Neural crest cell (in vitro differentiated cells): ENCODE data around the gene IFT122. TPM values are rescaled to one million over a fixed set of nuclear protein-coding genes. Genes with fewer than 3 reads are reported as not detected.
A peak's percentile ranks its signal among the peaks of the same experiment; 100 is the strongest.

Source experiments
- DNase-seq: peaks from one replicate; pipeline ENCODE4 v3.0.0; 2021; ENCODE audit warnings: low read depth, mixed read lengths, low spot score
- H3K27ac Mint-ChIP-seq: one replicate; pipeline ENCODE4 v1.8.0; 2021; ENCODE audit warnings: mild to moderate bottlenecking, mixed read lengths; ENCODE audit not compliant: unreplicated experiment
- H3K27me3 Mint-ChIP-seq: 2 replicates; pipeline ENCODE4 v1.8.0; 2021; ENCODE audit warnings: low read depth, mild to moderate bottlenecking, mixed read lengths
- H3K36me3 Mint-ChIP-seq: 2 replicates; pipeline ENCODE4 v1.8.0; 2021; ENCODE audit warnings: low read depth, mild to moderate bottlenecking, mixed read lengths
- H3K4me1 Mint-ChIP-seq: 2 replicates; pipeline ENCODE4 v1.8.0; 2021; ENCODE audit warnings: mixed read lengths
- H3K4me3 Mint-ChIP-seq: one replicate; pipeline ENCODE4 v1.8.0; 2021; ENCODE audit warnings: mild to moderate bottlenecking, mixed read lengths
- H3K9me3 Mint-ChIP-seq: 2 replicates; pipeline ENCODE4 v1.8.0; 2021; ENCODE audit warnings: mixed read lengths
- CTCF ChIP-seq: fragments of 200-600 bp; sonication (generic); conservative IDR thresholded peaks from 2 replicates; pipeline ENCODE4 v1.5.0; 2021; ENCODE audit warnings: antibody characterized with exemption, mild to moderate bottlenecking
- total RNA-seq: library from RNA; stranded (reverse); gene quantifications from 2 replicates; pipeline ENCODE4 v1.2.1, GENCODE V29; 2021

IFT122 gene
- total RNA-seq, 1 donor from 2014 or later, result 44.9 TPM

- DNase-seq, result no peak
- no peaks in the 10 kb centered on the region for H3K9me3 Mint-ChIP-seq
- H3K27ac Mint-ChIP-seq, result no peak overlapping the region
- no peak for TF ChIP-seq CTCF
- H3K4me1 Mint-ChIP-seq, result peaks cover 12% of the 10 kb centered on the region
- no peaks in the 10 kb centered on the region for H3K36me3 Mint-ChIP-seq
- H3K27me3 Mint-ChIP-seq, result no peaks in the 10 kb centered on the region
- H3K4me3 Mint-ChIP-seq, result no peak overlapping the region
Observed at GRCh38 chr3:129532261-129532660, 92.2 kb downstream of the IFT122 start.

DNA sequence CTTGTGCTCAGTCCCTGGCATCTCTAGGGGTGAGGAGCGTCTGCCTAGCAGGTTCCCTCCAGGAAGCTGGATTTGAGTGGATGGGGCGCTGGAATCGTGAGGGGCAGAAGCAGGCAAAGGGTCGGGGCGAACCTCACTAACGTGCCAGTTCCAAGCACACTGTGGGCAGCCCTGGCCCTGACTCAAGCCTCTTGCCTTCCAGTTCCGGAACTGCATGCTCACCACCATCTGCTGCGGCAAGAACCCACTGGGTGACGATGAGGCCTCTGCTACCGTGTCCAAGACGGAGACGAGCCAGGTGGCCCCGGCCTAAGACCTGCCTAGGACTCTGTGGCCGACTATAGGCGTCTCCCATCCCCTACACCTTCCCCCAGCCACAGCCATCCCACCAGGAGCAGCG is 93.4 kb downstream of the IFT122 start:
- no peak for TF ChIP-seq CTCF
- no peaks in the 10 kb centered on the region for H3K27me3 Mint-ChIP-seq
- no peak for DNase-seq

GRCh38 chr3:129534428-129535027 is 94.5 kb downstream of the IFT122 start:
- no peak for DNase-seq
- TF ChIP-seq CTCF, result no peak
- peaks cover 12% of the 10 kb centered on the region for H3K4me1 Mint-ChIP-seq
- no peak overlapping the region for H3K4me3 Mint-ChIP-seq
- H3K27ac Mint-ChIP-seq, result no peak overlapping the region
- no peaks in the 10 kb centered on the region for H3K9me3 Mint-ChIP-seq
- H3K27me3 Mint-ChIP-seq, result no peaks in the 10 kb centered on the region
- no peaks in the 10 kb centered on the region for H3K36me3 Mint-ChIP-seq

More for the DNA sequence above, 93.4 kb downstream of the IFT122 start:
- Mint-ChIP-seq H3K36me3 (no peaks in the 10 kb centered on the region), H3K4me3 (no peak overlapping the region), H3K9me3 (no peaks in the 10 kb centered on the region), H3K27ac (no peak overlapping the region), H3K4me1 (peaks cover 12% of the 10 kb centered on the region)

DNA sequence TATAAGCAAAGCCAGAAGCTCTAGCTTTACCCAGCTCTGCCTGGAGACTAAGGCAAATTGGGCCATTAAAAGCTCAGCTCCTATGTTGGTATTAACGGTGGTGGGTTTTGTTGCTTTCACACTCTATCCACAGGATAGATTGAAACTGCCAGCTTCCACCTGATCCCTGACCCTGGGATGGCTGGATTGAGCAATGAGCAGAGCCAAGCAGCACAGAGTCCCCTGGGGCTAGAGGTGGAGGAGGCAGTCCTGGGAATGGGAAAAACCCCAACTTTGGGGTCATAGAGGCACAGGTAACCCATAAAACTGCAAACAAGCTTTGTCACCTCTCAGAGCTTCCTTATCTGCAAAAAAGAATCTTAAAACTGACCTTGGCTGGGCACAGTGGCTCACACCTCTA is 95.1 kb downstream of the IFT122 start:
- DNase-seq, result no peak
- Mint-ChIP-seq H3K27me3 (no peaks in the 10 kb centered on the region), H3K36me3 (no peaks in the 10 kb centered on the region), H3K4me1 (peaks cover 9% of the 10 kb centered on the region), H3K9me3 (no peaks in the 10 kb centered on the region), H3K4me3 (no peak overlapping the region), H3K27ac (no peak overlapping the region)
- no peak for TF ChIP-seq CTCF

DNA sequence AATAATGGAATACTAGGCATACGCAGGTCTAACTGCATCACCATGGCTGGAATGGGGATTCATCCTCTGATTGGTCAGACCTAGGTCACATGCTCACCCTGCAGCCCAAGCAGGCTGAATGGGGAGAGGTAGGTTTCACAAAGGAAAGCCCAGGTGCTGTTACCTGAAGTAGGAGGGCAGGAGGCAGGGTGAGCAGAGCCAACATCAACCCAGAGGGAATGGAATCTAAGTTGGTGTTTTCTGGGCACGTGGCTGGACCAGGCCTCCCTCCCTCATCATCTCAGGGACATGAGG is 96.3 kb downstream of the IFT122 start:
- H3K9me3 Mint-ChIP-seq, result no peaks in the 10 kb centered on the region
- peak overlapping the region; percentile 83 for H3K27ac Mint-ChIP-seq
- TF ChIP-seq CTCF, result no peak
- peaks cover 7% of the 10 kb centered on the region for H3K4me1 Mint-ChIP-seq
- H3K36me3 Mint-ChIP-seq, result no peaks in the 10 kb centered on the region
- no peak for DNase-seq
- no peaks in the 10 kb centered on the region for H3K27me3 Mint-ChIP-seq
- no peak overlapping the region for H3K4me3 Mint-ChIP-seq

GRCh38 chr3:129536804-129537203 is 96.8 kb downstream of the IFT122 start:
- H3K4me3 Mint-ChIP-seq, result no peak overlapping the region

More at GRCh38 chr3:129536804-129537203, 96.8 kb downstream of the IFT122 start:
- no peaks in the 10 kb centered on the region for H3K27me3 Mint-ChIP-seq
- no peaks in the 10 kb centered on the region for H3K9me3 Mint-ChIP-seq
- no peak for TF ChIP-seq CTCF
- no peak for DNase-seq
- H3K4me1 Mint-ChIP-seq, result peaks cover 7% of the 10 kb centered on the region
- H3K27ac Mint-ChIP-seq, result no peak overlapping the region
- H3K36me3 Mint-ChIP-seq, result no peaks in the 10 kb centered on the region
